Activated CD8-positive, alpha-beta memory T cell treated with anti-CD3 and anti-CD28 coated beads for 24 hours (primary cell): ENCODE measurements around the gene AKAP13.
"Not testable (repeated sequence)": the region's sequence is repeated elsewhere in the genome, so short reads cannot be mapped to it uniquely, and the experiment has no call there.

ENCODE experiments used
- DNase-seq: peaks from one replicate; pipeline ENCODE4 v3.0.0-alpha.2; 2020

AKAP13 gene

GRCh38 chr15:85636351-85636750 lies 255.9 kb downstream of the AKAP13 start:
- no peak for DNase-seq

- no peak for DNase-seq
Measured at GRCh38 chr15:85639752-85640381, 259.5 kb downstream of the AKAP13 start.

GRCh38 chr15:85642065-85642692 lies 261.8 kb downstream of the AKAP13 start:
- no peak for DNase-seq

GRCh38 chr15:85642693-85643066 lies 262.3 kb downstream of the AKAP13 start:
- DNase-seq, result no peak

GRCh38 chr15:85646538-85647091 lies 266.2 kb downstream of the AKAP13 start:
- DNase-seq, result peak; percentile 62

GRCh38 chr15:85649372-85649771 lies 269.0 kb downstream of the AKAP13 start:
- no peak for DNase-seq

- no peak for DNase-seq
Measured at GRCh38 chr15:85651548-85651947, 271.1 kb downstream of the AKAP13 start.

- DNase-seq, result no peak
Measured at GRCh38 chr15:85652457-85652856, 272.1 kb downstream of the AKAP13 start.

- no peak for DNase-seq
Measured at GRCh38 chr15:85657132-85657531, 276.7 kb downstream of the AKAP13 start.

- DNase-seq, result no peak
Measured at GRCh38 chr15:85658816-85659215, 278.4 kb downstream of the AKAP13 start.

- no peak for DNase-seq
Measured at GRCh38 chr15:85661859-85662258, 281.5 kb downstream of the AKAP13 start.

- not testable (repeated sequence) for DNase-seq
Measured at GRCh38 chr15:85665677-85666076, 285.3 kb downstream of the AKAP13 start.

GRCh38 chr15:85667491-85668424 lies 287.4 kb downstream of the AKAP13 start:
- DNase-seq, result no peak

- DNase-seq, result no peak
Measured at GRCh38 chr15:85671156-85671555, 290.8 kb downstream of the AKAP13 start.

- no peak for DNase-seq
Measured at GRCh38 chr15:85672332-85673084, 292.1 kb downstream of the AKAP13 start.

- no peak for DNase-seq
Measured at GRCh38 chr15:85673326-85673725, 292.9 kb downstream of the AKAP13 start.

- no peak for DNase-seq
Measured at GRCh38 chr15:85676342-85677098, 296.1 kb downstream of the AKAP13 start.

GRCh38 chr15:85679231-85679630 lies 298.8 kb downstream of the AKAP13 start:
- DNase-seq, result no peak

- DNase-seq, result no peak
Measured at GRCh38 chr15:85681386-85681785, 301.0 kb downstream of the AKAP13 start.

GRCh38 chr15:85684174-85684710 lies 303.8 kb downstream of the AKAP13 start:
- no peak for DNase-seq

- DNase-seq, result no peak
Measured at GRCh38 chr15:85685356-85685755, 305.0 kb downstream of the AKAP13 start.

GRCh38 chr15:85687329-85687728 lies 306.9 kb downstream of the AKAP13 start:
- DNase-seq, result no peak
